Measurements from ENCODE around the gene SRRM4. TPM values are rescaled to one million over a fixed set of nuclear protein-coding genes. Genes with fewer than 3 reads are reported as not detected.

Gene SRRM4
- total RNA-seq, 1 experiment from 2014 or later = 0.02 TPM

DNA sequence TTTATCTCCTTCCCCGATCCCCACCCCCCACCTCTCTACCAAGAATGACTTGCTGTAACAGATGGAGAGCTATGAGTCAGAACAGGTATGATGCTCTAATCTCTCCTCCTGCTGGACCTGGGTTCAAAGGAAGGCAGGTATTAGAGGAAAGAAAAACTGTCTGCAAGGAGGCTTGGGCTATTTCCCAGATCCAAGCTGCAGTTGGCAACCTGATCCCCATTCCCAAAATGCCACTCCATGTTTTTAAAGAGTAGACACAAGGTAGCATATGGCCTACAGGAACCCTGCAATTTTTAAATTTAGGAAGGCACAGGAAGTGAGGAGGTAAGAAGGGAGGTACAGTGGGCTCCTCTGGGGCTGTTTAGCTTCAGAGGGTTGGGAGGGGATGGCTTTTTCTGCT is 33.0 kb downstream of the SRRM4 start:
- no peak for ATAC-seq
- H3K9ac ChIP-seq (ENCODE audit: low read length) = no peak overlapping the region
- H4K20me1 ChIP-seq (ENCODE audit: insufficient read depth) = no peaks in the 10 kb centered on the region
- no peak overlapping the region for H3K4me2 ChIP-seq (ENCODE audit: low read length)
- H3K4me1 ChIP-seq (ENCODE audit: control insufficient read depth in 1 of 2, insufficient read depth in 2 of 2, low read length in 2 of 2) = no peaks in the 10 kb centered on the region
- no peaks in the 10 kb centered on the region for H3K9me2 ChIP-seq (ENCODE audit: insufficient read depth)
- H3K27me3 ChIP-seq (ENCODE audit: insufficient read depth, low read length) = 0 out of 2 replicates have a peak, but pooled peaks cover 10% of the 10 kb centered on the region
- TF ChIP-seq, protein P1, sequence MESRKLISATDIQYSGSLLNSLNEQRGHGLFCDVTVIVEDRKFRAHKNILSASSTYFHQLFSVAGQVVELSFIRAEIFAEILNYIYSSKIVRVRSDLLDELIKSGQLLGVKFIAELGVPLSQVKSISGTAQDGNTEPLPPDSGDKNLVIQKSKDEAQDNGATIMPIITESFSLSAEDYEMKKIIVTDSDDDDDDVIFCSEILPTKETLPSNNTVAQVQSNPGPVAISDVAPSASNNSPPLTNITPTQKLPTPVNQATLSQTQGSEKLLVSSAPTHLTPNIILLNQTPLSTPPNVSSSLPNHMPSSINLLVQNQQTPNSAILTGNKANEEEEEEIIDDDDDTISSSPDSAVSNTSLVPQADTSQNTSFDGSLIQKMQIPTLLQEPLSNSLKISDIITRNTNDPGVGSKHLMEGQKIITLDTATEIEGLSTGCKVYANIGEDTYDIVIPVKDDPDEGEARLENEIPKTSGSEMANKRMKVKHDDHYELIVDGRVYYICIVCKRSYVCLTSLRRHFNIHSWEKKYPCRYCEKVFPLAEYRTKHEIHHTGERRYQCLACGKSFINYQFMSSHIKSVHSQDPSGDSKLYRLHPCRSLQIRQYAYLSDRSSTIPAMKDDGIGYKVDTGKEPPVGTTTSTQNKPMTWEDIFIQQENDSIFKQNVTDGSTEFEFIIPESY (IDR thresholded peaks at IDR 0.05; ENCODE audit: extremely low read depth, insufficient replicate concordance, low read length) = no peak
- no peak for TF ChIP-seq JUND (IDR thresholded peaks at IDR 0.05)
- no peak for TF ChIP-seq SRF (IDR thresholded peaks at IDR 0.05; ENCODE audit: low read depth)
- no peak for TF ChIP-seq EZH2phosphoT487 (IDR thresholded peaks at IDR 0.05; ENCODE audit: borderline replicate concordance)
- TF ChIP-seq ZFX (IDR thresholded peaks at IDR 0.05) = no peak
- TF ChIP-seq YY1 (IDR thresholded peaks at IDR 0.05; ENCODE audit: extremely low read depth, insufficient replicate concordance, low read depth, low read length) = no peak
- no peak for TF ChIP-seq REST (IDR thresholded peaks at IDR 0.05; ENCODE audit: low read depth)
- no peaks in the 10 kb centered on the region for H3K79me2 ChIP-seq (ENCODE audit: insufficient read depth, low read length)
- no TSS peak for BruUV-seq (replicated peaks)
- intact Hi-C loops (cut with micrococcal nuclease) = no loop called here
- H3K36me3 ChIP-seq (ENCODE audit: control insufficient read depth in 1 of 2, insufficient read depth in 2 of 2, low read length in 2 of 2) = no peaks in the 10 kb centered on the region
- ChIA-PET RAD21 (ENCODE audit: low non-redundant PET in 1 of 2, low total read pairs in 2 of 2, uncharacterized antibody in 2 of 2, unreplicated experiment in 2 of 2) (no interaction called here), CTCF (no interaction called here), POLR2A (no interaction called here)
- no peak overlapping the region for H2AFZ ChIP-seq (ENCODE audit: low read depth, low read length, poor library complexity, severe bottlenecking)
- DNase-seq (ENCODE audit: low read depth, low spot score) = no peak
- no peak overlapping the region for H3K4me3 ChIP-seq (replicated peaks in 1 of 2; ENCODE audit: low read depth in 1 of 2, low read length in 2 of 2)
- no peaks in the 10 kb centered on the region for H3K9me3 ChIP-seq (ENCODE audit: control insufficient read depth in 1 of 2, insufficient read depth in 1 of 2, low read depth in 1 of 2, low read length in 2 of 2)
- H3K27ac ChIP-seq (ENCODE audit: low read depth, low read length) = no peak overlapping the region

Measured in HCT116 (cell line).